NT2/D1 (cell line): Measurements from ENCODE around the gene CACNA2D2.

Experiments used
- SUZ12 ChIP-seq: IDR thresholded peaks from 2 replicates; pipeline ENCODE4 v1.6.1; 2011; ENCODE audit not compliant: insufficient read length, insufficient read depth; ENCODE audit errors: extremely low read depth
- YY1 ChIP-seq: IDR thresholded peaks from 2 replicates; pipeline ENCODE4 v1.6.1; 2011; ENCODE audit not compliant: insufficient read length, insufficient read depth

DNA sequence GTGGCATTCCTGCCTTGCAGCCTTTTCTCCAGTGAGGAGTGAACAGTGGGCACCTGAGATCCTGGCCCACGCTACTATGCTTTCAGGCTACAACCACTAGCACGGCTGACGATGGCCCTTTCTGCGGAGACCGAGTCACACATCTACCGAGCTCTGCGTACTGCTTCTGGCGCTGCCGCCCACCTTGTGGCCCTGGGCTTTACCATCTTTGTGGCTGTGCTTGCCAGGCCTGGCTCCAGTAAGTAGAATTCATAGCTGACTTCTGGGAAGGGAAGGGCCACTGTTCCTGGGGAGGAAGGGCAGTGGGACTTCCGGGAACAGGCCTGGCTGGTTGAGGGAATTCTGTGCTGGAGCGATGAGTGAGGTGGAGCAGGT is 152.1 kb downstream of the CACNA2D2 start:
- no peak for TF ChIP-seq YY1
- TF ChIP-seq SUZ12: no peak
